Non-pigmented ciliary epithelial cell (primary cell): ENCODE data around the gene ARHGEF7.

ENCODE experiments used
- DNase-seq: peaks from one replicate; pipeline ENCODE4 v3.0.0-alpha.2; 2010; ENCODE audit warnings: low read depth

Gene ARHGEF7

DNA sequence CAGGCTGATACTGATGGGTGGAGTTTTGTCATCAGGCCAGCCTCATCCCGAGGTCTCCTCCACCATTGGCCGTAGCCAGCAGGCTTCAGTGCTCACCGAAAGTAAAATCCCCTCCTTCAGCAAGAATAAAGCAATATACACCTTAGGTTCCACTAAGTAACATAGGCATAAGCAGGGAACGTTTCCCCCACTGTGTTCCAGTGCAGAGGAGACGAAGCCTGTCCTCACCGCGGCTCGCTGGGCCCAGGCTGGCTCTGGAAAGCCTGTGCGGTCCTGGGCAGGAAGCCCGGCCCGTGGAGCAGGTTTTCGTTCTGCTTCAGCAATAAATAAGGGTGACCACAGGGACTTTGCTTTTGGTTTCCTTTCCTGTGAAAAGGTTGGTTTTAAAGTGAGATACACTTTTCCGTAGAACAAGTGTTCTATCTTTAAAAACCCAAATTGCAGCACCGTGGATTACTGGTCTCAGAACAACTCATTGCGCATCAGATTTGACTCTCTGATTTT is 189.0 kb downstream of the ARHGEF7 start:
- DNase-seq, result no peak

DNA sequence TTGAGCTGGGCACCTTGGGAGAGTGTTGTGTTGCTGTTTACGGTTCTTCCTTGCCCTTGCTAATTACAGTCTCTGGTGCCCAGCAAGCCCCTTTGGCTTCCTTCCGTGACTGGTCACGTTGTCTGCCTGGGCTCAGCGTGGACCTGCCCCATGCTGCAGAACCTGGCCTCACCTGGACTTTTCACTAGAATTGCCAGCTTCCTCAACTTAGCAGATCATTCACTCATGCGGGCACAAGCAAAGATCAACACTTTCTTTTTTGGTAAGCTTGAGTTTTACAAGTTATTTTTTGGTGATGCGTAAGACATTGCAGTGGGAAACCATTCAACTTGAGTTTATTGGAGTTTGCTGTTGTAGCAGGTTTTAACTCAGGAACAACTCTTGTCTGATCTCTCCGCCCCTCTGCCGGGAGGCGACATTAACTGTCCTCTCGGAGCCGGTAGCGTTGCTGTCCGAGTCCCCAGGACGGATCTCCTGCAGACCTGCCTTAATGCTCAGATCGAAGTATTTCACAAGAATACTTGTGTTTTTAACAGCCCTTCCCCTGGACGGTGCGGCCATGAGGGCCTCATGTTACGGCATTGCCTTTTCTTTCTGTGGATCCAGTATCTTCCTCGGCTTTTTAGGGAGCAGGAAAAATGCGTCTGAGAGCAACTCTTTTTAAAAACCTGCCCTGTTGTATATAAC is 189.6 kb downstream of the ARHGEF7 start:
- no peak for DNase-seq

DNA sequence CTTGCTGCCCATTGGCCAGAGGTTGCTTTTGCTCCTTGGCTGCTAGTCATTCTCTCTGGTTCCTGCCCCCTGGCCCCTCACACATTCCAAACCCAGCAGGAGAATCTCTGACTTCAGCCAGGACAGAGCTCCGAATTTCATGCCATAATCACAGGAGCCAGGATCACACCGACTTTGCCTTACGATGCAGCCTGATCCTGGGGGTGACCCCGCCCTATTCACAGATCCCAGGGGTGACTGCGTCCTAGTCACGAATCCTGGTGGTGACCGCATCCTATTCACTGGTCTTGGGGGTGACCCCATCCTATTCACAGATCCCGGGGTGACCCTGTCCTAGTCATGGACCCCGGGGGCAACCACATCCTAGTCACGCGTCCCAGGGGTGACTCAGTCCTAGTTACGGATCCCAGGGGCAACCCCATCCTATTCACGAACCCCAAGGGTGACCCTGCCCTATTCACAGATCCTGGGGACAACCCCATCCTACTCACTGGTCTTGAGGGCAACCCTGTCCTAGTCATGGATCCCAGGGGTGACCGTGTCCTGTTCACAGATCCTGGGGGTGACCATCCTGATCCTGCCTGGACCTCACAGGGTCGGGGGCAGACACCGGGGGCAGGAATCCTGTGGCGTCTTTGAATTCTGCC is 198.0 kb downstream of the ARHGEF7 start:
- DNase-seq, result no peak

DNA sequence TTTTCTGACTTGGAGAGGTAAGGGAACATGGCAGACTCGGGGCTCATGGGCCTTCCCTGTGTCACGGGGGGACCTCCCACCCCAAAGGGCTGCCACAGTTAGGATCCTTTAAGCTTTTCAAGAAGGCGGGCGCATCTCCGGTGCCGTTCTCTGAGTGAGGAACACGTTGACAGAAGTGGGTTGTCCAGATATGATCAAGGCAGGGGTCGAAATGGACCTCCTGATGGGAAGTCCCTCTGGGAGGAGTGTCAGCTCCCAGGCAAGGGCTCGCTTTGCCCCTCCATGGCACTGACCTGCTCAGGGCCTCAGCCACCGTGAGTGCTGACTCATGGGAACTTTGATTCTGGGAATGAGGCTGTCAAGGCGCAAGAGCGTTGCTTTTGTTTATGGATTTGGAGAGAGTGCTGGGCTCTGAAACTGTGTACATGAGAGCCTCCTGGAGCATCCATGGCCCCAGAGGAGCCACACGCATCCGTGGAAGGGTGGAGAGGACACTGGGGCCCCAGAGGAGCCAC is 198.9 kb downstream of the ARHGEF7 start:
- no peak for DNase-seq

DNA sequence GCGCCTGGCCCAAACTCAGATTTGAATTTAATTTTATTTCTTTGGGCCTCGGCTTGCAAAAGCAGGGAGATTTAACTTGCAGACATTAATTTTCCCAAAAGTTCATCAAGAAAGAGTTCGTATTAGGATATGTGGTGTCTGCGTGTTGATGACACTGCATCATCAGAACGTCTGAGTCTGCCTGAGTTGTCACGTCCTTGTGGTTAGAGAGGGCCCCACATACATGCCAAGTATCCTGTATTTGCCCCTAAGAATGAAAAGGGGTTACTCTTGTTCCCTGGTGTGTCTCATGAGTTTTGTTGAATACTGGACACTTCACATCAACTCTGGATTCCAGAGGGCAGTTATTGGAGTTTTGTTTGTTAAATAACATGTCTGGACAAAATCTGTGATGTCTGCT is 199.7 kb downstream of the ARHGEF7 start:
- DNase-seq, result no peak

DNA sequence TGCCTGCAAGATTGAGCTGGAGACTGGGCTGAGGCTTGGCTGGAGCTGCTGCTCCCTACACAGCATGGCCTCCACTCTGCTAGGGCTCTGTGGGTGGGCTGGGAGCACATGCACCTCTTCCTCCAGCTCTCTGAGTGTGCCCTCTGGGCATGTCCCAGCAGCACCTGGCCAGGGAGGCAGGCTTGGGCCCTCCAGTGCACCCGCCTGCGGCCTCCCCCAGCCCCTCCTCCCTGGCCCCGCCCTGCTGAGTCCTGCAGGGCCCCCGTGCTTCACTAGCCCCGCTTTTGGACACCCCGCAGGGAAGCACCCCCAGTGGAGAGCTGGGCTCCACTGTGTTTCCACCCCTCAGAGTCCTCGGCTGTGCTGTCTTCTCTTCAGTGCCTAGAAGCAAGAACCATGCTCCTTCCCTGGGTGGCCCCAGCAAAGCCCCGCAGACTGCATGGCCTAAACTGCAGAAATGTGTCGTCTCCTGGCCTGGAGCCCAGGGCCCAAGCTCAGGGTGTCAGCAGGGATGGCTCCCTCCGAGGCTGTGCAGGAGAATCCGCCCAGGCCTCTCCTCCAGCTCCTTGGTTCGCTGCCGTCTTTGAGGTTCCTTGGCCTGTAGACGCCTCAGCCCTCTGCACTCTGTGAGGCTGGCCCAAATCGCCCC is 200.4 kb downstream of the ARHGEF7 start:
- no peak for DNase-seq

DNA sequence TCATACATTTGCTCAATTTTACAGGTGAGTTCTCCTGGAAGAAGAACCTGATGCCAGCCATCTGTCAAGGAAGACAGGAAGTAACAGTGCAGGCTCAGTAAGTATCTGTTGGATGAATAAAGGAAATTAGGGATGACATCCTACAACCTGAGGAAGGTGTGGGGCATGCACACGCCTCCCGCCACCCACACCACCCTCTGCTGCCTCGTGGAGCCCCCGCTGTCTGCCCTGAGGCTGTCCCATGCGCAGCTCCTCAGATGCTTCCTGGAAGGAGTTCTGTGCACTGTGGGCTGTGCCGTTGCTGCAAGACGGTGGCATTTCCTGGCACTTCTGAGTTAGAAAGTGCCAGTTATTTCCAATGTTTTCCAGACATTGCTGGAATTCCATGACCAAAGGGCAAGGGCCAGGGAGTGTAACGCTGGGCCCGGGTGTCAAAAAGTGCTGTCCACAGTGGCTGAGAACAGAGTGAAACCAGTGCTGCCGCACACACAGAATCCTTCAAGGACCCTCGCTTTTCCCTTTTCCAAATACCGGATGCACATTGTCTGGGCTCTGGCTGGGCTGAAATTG is 201.1 kb downstream of the ARHGEF7 start:
- no peak for DNase-seq

DNA sequence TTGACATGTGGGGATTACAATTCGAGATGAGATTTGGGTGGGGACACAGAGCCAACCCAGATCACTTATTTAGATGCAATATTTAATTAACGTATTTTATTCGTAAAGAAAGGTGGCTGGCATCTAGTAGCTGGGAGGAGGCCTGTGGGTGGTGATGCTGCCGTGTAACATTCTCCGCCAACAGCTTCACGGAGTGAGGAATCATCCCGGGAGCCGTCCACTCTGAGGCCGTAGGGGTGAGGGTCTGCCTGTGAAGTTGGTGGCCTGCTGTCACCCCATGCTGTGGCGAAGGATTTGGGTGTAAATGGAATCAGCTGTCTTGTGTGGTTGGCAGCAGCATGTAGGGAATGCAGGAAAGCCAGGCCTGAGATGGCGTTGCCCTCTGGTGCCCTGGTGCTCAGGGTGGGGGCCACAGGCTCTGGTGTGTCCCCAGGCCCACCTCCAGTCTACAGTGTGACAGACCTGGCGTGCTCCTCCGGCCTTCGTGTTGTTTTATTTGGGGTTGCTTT is 202.0 kb downstream of the ARHGEF7 start:
- DNase-seq, result no peak

DNA sequence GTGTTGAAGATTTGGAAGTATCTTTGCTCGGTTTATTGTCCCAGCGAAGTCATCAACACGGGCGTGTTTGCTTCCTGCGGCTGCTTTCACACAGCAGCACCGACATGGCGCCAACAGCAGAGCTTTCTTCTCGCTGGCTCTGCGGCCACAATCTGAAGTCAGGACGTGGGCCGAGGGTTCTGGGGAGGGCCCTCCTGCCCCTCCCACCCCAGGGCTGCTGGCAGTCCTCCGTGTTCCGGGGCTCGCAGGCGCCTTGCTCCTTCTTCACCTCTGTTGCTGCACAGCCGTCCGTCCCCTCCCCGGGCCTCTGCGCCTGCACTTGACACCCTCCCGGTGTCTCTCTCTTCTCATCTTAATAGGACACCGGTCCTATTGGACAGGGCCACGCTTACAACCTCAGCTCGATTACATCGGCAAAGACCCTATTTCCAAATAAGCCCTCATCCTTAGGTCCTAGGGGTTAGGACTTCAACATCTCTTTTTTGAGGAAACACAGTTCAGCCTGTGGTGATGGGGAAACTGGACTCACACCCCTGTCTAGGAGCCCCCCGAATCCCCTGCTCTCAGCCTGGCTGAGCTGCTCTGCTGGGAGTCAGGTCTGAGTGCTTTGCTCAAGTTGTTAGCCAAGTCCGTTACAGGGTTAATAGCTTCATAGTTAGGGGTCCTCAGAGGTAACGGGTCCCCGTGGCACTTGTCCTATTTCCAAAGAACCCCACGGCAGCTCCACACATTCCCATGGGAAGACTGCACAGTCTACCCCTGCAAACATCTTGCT is 202.6 kb downstream of the ARHGEF7 start:
- no peak for DNase-seq

DNA sequence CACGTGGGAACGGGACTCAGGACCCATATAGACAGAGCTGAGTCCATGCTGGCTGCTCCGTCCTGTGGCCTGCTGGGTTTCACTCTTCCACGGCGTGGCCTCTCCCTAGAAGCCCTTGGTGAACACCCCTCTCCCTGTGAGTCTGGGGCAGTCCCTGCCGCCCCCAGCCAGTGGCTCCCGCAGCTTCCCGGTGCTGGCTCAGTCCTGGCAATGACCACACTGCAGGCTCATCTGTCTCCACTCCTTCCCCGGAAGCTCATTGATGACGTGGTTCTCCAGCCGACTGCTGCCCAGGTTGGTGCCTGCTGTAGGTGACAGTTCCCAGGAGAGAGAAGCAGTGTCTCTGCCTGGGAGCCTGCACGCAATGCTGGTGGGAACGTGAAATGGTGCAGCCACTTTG is 203.3 kb downstream of the ARHGEF7 start:
- no peak for DNase-seq

DNA sequence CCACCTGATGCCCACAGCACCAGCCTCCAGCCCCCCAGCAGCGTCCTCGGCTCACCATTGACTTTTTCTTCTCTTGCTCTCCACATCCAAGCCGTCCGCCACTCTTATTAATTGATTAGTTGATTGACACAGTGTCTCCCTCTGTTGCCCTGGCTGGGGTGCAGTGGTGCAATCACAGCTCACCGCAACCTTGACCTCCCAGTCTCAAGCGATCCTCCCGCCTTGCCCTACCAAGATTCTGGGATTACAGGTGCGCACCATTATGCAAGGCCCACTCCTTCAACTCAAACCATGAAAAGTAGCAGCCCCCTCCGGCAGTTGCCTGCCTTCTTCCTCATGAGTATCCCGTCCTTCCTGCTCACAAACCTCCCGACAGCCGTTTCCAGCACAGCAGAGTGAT is 204.4 kb downstream of the ARHGEF7 start:
- no peak for DNase-seq

DNA sequence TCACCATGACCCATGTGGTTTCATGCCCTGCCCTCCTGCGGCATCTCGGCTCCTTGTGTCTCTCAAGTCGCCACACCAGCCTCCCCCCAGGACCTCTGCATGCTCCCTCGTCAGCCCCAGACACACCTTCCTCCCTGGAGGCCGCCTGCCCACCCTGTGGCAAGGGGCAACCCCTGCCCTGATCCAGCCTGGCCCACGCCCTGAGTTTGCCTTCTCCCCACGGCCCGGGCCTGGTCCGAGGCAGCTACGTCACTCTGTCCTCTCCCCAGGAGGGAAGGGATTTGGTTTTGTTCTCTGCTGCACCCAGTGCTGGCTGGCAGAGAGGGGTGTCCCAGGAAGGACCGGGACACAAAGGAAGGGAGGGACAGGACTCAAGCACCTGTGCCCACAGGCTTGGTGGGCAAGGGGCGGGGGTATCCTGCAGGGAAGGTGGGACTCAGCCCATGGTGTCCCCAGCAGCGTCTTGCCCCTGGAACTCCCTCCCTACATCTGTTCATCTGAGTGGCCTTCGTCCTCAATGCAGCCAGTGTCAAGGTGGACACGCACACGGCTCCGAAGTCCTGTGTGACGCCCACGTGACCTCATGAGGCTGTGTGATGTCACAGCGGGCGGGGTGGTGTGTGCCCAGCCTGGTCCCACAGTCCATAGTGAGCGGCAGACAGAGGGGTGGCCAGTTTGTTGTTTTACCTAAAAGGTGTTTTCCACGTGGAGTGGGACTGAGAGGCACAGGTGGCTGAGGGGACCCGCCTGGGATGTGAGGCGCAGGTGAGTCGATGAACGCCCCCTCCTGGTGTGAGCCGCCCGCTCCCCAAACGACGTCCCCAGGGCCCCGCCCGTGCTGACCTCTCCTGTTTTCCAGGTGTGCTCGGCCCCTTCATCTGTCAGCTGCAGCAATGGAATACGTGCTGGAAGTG is 205.1 kb downstream of the ARHGEF7 start, which contains the start of gene TEX29:
TEX29 (plus strand) TSS at position 645 of the 914 bp plus-strand sequence; CDS start at position 894, 249 bp downstream.
- DNase-seq, result no peak

DNA sequence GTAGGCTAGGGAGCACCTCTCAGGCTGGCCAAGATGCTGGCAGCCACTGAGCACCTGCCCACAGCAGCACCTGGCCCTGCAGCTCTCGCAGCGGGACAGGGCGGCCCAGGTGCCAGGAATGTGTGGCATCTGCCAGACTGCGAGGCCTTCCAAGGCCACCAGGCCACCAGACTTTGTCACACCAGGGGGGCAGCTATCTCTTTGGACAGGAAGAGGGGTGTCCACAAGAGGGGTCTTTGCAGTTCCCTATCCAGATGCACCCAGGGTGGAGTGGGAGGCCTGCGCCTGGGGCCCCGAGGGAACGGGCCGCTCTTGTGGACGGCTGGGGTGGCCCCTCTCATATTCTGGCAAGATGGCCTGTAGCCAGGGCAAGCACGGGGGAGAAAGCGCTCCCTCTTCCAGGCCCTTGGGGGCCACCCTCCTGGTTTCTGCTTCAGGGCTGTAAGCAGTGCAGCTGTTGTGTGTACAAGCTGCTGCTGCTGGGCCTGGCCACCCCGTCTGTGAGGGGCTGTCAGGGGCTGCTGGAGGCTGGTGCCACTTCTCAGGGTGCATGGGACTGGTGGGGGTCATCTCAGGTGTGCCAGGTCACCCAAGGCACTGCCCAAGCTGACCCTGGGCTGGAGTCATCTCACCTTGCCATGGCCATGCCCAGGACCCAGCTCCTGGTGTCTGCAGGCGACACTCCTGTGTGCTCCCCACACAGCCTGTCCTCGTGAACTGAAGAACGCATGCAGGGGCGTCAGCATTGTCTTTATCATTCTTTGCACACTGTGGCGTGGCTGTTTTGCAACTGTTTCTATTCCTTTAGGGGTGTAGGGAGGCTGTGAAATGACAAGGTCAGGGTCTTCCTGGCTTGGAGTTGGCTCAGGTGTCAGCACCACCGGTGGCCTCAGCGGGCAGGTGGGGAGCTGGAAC is 207.1 kb downstream of the ARHGEF7 start:
- no peak for DNase-seq

DNA sequence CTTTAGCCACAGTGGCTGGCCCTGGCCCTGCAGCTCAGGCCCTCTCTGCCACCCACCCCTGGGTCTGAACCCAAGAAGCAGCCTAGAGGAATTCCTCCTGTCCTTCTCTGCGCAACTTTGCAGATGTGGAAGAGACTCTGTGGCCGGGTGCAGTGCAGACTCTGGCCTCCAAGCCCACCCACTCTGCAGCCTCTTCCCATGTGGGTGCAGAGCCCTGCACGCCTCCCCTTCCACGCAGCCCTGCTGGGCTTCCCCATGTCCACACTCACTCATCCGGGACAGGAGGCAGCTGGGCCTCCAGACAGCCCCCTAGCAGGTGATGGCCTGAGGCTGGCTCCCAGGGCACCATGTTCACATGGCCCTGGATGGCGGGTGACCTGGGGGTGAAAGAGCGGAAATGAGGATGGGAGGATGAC is 207.8 kb downstream of the ARHGEF7 start:
- no peak for DNase-seq

DNA sequence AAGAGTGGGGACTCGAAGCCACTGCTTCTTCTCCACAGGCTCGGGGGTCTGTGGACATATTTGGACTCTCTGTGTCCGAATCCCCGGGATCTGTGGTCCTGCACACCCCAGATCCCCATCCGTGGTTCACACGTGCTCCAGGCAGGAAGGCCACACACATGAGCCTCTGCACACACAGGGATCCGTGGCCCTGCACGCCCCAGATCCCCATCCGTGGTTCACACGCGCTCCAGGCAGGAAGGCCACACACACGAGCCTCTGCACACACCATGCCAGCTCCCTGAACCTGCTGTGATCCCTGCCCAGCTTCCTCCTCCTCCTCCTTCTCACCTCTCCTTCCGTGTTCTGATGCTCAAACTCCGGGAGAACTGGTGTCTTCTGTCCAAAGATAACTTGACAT is 208.4 kb downstream of the ARHGEF7 start:
- DNase-seq, result no peak

DNA sequence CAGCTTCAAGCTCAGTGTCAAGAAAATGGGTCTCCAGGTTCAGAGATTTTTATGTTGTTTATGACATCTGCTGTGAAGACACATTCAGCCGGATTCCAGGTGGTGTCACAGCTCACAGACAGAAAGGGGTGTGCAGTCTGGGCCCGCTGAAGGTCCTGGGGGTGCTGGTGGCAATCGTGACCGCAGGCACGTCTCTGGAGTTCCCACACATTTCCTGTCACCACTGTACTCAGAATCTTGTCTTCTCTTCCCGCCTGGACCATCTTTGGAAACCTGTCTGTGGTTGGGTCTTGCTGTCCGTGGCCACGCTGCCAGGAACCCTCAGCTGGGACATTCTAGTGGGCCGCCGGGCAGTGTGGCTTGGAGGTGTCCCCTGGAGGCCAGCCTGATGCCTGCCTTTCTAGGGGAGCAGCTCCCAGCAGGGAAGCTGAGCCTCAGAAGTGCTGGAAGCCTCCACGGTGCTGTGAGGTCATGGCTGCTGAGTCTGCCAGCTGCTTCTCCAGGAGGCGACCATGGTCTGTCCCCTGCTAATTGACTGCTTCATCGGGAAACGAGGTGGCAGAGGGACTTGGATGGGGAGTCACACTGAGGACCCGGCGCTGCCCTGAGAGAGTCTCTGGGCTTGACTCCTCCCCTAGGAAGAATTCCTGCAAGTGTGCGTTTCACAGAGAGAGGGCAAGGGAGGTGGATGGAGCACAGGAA is 209.0 kb downstream of the ARHGEF7 start:
- DNase-seq, result no peak

DNA sequence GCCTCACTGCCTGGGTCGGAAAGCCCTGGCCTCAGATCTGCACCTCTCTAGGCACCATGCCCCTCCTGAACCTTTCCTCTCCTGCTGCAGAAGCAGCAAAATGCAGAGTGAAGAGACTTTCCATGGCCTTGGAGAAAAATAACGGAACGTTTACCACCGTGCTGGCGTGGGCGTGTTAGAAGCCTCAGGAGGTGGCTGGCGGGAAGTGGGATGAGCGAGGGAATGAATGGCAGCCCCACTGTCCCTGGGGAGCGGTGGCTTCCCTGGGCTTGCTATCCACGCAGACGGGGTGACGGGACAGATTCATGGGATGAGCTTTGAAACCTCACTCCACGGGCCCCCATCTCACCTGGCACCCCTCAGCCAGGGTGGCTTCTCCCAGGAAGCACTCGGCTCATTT is 209.6 kb downstream of the ARHGEF7 start:
- DNase-seq, result no peak

DNA sequence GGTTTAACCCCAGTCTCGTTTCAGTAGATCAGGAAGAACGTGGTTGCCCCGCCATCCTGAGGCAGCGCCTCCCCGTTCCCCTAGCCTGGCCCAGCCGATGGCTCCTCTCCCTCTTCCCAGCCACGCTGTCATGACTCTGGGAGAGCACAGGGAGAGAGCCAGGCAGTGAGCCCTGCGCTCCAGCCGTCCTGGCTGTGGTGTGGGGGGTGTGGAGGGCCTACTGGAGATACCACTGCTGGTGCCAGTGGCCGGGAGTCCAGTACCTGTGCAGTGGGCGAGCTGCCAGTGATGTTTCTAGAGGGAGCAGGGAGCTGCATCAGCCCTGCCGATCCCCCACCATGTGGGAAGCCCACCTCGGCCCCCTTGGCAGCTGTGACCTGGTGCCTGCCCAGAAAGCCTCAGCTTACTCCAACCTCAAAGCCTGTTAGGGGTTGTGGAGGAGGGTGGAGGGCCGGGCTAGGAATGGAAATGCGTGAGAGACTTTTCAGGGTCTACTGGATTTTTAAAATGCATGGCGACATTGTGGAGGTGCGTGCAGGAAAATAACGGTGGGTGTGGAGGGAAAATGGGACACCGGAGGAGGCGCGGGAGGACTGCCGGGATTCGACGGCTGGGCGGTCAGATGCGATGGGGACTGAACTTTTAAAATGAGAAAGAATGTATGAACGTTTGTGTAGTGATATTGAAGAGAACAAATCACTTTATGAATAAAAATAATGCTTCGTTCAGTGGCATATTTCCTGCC is 210.2 kb downstream of the ARHGEF7 start:
- DNase-seq, result no peak
